HUES6 (cell line): ENCODE measurements around the gene SIRPA.

Experiments used
- H3K27ac ChIP-seq: 2 replicates; pipeline ENCODE4 v1.7.0; 2013; ENCODE audit warnings: low read depth, mild to moderate bottlenecking, low read length, inconsistent platforms
- H3K27me3 ChIP-seq: 2 replicates; pipeline ENCODE4 v1.6.1; 2013; ENCODE audit warnings: low read length; ENCODE audit not compliant: control insufficient read depth, insufficient read depth
- H3K36me3 ChIP-seq: 2 replicates; pipeline ENCODE4 v1.6.1; 2013; ENCODE audit warnings: low read length; ENCODE audit not compliant: control insufficient read depth, insufficient read depth
- H3K4me1 ChIP-seq: 2 replicates; pipeline ENCODE4 v1.6.1; 2013; ENCODE audit warnings: low read length; ENCODE audit not compliant: control insufficient read depth, insufficient read depth
- H3K4me3 ChIP-seq: 2 replicates; pipeline ENCODE4 v1.5.1; 2013; ENCODE audit warnings: low read depth, low read length
- H3K9ac ChIP-seq: one replicate; pipeline ENCODE4 v1.6.1; 2013; ENCODE audit warnings: mild to moderate bottlenecking, low read length
- H3K9me3 ChIP-seq: 2 replicates; pipeline ENCODE4 v1.6.1; 2013; ENCODE audit warnings: low read depth, low read length; ENCODE audit not compliant: control insufficient read depth, insufficient read depth

The SIRPA gene

GRCh38 chr20:1870323-1870722, 24.9 kb upstream of the SIRPA start:
- Histone ChIP-seq H3K27ac (no peak overlapping the region), H3K4me3 (no peak overlapping the region), H3K9ac (no peak overlapping the region), H3K27me3 (no peaks in the 10 kb centered on the region), H3K9me3 (no peaks in the 10 kb centered on the region), H3K4me1 (peaks cover 9% of the 10 kb centered on the region), H3K36me3 (no peaks in the 10 kb centered on the region)

- Histone ChIP-seq H3K27ac (no peak overlapping the region), H3K4me3 (no peak overlapping the region), H3K9me3 (no peaks in the 10 kb centered on the region), H3K36me3 (no peaks in the 10 kb centered on the region), H3K4me1 (peaks cover 9% of the 10 kb centered on the region), H3K9ac (no peak overlapping the region), H3K27me3 (no peaks in the 10 kb centered on the region)
Measured at GRCh38 chr20:1870792-1871550, 24.2 kb upstream of the SIRPA start.

- Histone ChIP-seq H3K27me3 (no peaks in the 10 kb centered on the region), H3K27ac (no peak overlapping the region), H3K4me1 (peaks cover 4% of the 10 kb centered on the region)
Measured at GRCh38 chr20:1871807-1872458, 23.3 kb upstream of the SIRPA start.

GRCh38 chr20:1872459-1873097, 22.6 kb upstream of the SIRPA start:
- Histone ChIP-seq H3K4me1 (no peaks in the 10 kb centered on the region), H3K36me3 (no peaks in the 10 kb centered on the region), H3K27ac (no peak overlapping the region), H3K9me3 (no peaks in the 10 kb centered on the region), H3K9ac (no peak overlapping the region), H3K4me3 (no peak overlapping the region), H3K27me3 (no peaks in the 10 kb centered on the region)

More at GRCh38 chr20:1871807-1872458, 23.3 kb upstream of the SIRPA start:
- no peaks in the 10 kb centered on the region for H3K9me3 ChIP-seq
- H3K4me3 ChIP-seq: no peak overlapping the region
- H3K9ac ChIP-seq: no peak overlapping the region
- no peaks in the 10 kb centered on the region for H3K36me3 ChIP-seq

- Histone ChIP-seq H3K9me3 (no peaks in the 10 kb centered on the region), H3K27ac (no peak overlapping the region), H3K4me1 (no peaks in the 10 kb centered on the region), H3K36me3 (no peaks in the 10 kb centered on the region), H3K9ac (no peak overlapping the region), H3K27me3 (no peaks in the 10 kb centered on the region), H3K4me3 (no peak overlapping the region)
Measured at GRCh38 chr20:1874450-1875182, 20.6 kb upstream of the SIRPA start.

- Histone ChIP-seq H3K4me3 (no peak overlapping the region), H3K4me1 (peaks cover 3% of the 10 kb centered on the region; the same call in 1 of the 2 replicates), H3K27me3 (no peaks in the 10 kb centered on the region), H3K36me3 (no peaks in the 10 kb centered on the region), H3K9ac (no peak overlapping the region), H3K27ac (no peak overlapping the region), H3K9me3 (no peaks in the 10 kb centered on the region)
Measured at GRCh38 chr20:1875183-1875554, 20.0 kb upstream of the SIRPA start.

GRCh38 chr20:1875762-1876161, 19.4 kb upstream of the SIRPA start:
- Histone ChIP-seq H3K27ac (no peak overlapping the region), H3K9me3 (no peaks in the 10 kb centered on the region), H3K27me3 (no peaks in the 10 kb centered on the region), H3K9ac (no peak overlapping the region), H3K36me3 (no peaks in the 10 kb centered on the region), H3K4me1 (peaks cover 3% of the 10 kb centered on the region; the same call in 1 of the 2 replicates), H3K4me3 (no peak overlapping the region)

- Histone ChIP-seq H3K36me3 (no peaks in the 10 kb centered on the region), H3K4me1 (peaks cover 5% of the 10 kb centered on the region), H3K9ac (no peak overlapping the region), H3K4me3 (no peak overlapping the region), H3K27me3 (no peaks in the 10 kb centered on the region), H3K9me3 (no peaks in the 10 kb centered on the region), H3K27ac (no peak overlapping the region)
Measured at GRCh38 chr20:1876217-1876921, 18.8 kb upstream of the SIRPA start.

GRCh38 chr20:1876975-1877608, 18.1 kb upstream of the SIRPA start:
- Histone ChIP-seq H3K9ac (no peak overlapping the region), H3K9me3 (no peaks in the 10 kb centered on the region), H3K36me3 (no peaks in the 10 kb centered on the region), H3K27me3 (no peaks in the 10 kb centered on the region), H3K4me3 (no peak overlapping the region), H3K27ac (no peak overlapping the region), H3K4me1 (peaks cover 10% of the 10 kb centered on the region)

GRCh38 chr20:1877609-1878200, 17.5 kb upstream of the SIRPA start:
- Histone ChIP-seq H3K27ac (no peak overlapping the region), H3K9ac (no peak overlapping the region), H3K4me1 (peaks cover 10% of the 10 kb centered on the region), H3K36me3 (no peaks in the 10 kb centered on the region), H3K4me3 (no peak overlapping the region), H3K27me3 (no peaks in the 10 kb centered on the region), H3K9me3 (no peaks in the 10 kb centered on the region)
